ENCODE measurements around the gene SEZ6L.

DNA sequence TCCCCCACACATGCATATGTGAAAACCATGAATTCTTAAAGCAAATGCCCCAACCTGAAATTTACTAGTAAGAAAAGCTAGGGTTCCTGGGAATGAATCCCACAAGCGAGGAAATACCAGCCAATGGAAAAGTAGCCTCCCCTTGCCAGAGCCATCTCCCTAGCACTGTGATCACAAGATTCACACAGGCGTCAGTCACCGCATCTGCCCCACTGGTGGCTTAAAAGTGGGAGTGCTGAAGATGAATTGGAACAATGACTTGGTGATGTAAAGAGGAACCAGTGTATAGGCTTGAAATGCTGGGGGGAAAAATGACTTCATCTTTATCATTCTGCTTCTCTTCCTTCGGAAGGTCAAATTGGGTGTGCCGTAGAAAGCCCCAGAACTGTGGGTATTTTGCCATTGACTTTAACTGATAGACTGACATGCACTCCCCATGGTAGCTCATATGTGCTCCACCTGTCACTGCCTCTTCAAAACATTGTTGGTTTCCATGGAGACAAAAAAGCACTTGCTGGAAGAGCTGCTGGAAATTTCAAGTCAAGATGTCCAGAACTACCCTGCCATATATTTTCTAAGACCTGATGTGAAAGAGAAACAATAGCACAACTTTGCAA lies 240.6 kb downstream of the SEZ6L start:
- TF ChIP-seq, protein P1, sequence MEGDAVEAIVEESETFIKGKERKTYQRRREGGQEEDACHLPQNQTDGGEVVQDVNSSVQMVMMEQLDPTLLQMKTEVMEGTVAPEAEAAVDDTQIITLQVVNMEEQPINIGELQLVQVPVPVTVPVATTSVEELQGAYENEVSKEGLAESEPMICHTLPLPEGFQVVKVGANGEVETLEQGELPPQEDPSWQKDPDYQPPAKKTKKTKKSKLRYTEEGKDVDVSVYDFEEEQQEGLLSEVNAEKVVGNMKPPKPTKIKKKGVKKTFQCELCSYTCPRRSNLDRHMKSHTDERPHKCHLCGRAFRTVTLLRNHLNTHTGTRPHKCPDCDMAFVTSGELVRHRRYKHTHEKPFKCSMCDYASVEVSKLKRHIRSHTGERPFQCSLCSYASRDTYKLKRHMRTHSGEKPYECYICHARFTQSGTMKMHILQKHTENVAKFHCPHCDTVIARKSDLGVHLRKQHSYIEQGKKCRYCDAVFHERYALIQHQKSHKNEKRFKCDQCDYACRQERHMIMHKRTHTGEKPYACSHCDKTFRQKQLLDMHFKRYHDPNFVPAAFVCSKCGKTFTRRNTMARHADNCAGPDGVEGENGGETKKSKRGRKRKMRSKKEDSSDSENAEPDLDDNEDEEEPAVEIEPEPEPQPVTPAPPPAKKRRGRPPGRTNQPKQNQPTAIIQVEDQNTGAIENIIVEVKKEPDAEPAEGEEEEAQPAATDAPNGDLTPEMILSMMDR (IDR thresholded peaks at IDR 0.05; ENCODE audit: poor library complexity): no peak
- no peak for TF ChIP-seq EZH2 (IDR thresholded peaks at IDR 0.05; ENCODE audit: borderline replicate concordance)
- TF ChIP-seq EZH2phosphoT487 (IDR thresholded peaks at IDR 0.05; ENCODE audit: low read depth, severe bottlenecking, unreplicated experiment): no peak

Measured in hepatocyte (in vitro differentiated cells).